Neural cell (in vitro differentiated cells): ENCODE results near the gene MSI2.

Source experiments
- EP300 ChIP-seq: fragments of 450-650 bp; conservative IDR thresholded peaks from 2 replicates; pipeline ENCODE4 v1.6.1; 2014; ENCODE audit warnings: antibody characterized with exemption, mild to moderate bottlenecking, moderate library complexity; ENCODE audit not compliant: poor library complexity, severe bottlenecking
- POLR2AphosphoS5 ChIP-seq: IDR thresholded peaks from 2 replicates; pipeline ENCODE4 v1.6.1; 2012
- SMC3 ChIP-seq: fragments of 450-650 bp; conservative IDR thresholded peaks from 2 replicates; pipeline ENCODE4 v1.6.1; 2014; ENCODE audit warnings: antibody characterized with exemption, mild to moderate bottlenecking, moderate library complexity; ENCODE audit not compliant: poor library complexity
- TAF1 ChIP-seq: IDR thresholded peaks from 2 replicates; pipeline ENCODE4 v1.6.1; 2012; ENCODE audit warnings: low read depth
- TF ChIP-seq, protein P1 (sequence below): fragments of 450-650 bp; IDR thresholded peaks from 2 replicates; pipeline ENCODE4 v1.5.1; 2014; ENCODE audit warnings: antibody characterized with exemption, mild to moderate bottlenecking, moderate library complexity; ENCODE audit not compliant: poor library complexity, severe bottlenecking
- TF ChIP-seq, protein P2 (sequence below): IDR thresholded peaks from 2 replicates; pipeline ENCODE4 v1.6.1; 2012; ENCODE audit warnings: borderline replicate concordance

- TF ChIP-seq, protein P1, sequence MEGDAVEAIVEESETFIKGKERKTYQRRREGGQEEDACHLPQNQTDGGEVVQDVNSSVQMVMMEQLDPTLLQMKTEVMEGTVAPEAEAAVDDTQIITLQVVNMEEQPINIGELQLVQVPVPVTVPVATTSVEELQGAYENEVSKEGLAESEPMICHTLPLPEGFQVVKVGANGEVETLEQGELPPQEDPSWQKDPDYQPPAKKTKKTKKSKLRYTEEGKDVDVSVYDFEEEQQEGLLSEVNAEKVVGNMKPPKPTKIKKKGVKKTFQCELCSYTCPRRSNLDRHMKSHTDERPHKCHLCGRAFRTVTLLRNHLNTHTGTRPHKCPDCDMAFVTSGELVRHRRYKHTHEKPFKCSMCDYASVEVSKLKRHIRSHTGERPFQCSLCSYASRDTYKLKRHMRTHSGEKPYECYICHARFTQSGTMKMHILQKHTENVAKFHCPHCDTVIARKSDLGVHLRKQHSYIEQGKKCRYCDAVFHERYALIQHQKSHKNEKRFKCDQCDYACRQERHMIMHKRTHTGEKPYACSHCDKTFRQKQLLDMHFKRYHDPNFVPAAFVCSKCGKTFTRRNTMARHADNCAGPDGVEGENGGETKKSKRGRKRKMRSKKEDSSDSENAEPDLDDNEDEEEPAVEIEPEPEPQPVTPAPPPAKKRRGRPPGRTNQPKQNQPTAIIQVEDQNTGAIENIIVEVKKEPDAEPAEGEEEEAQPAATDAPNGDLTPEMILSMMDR, result no peak
- TF ChIP-seq POLR2AphosphoS5 (no peak), SMC3 (no peak), EP300 (no peak), TAF1 (no peak)
- TF ChIP-seq, protein P2, sequence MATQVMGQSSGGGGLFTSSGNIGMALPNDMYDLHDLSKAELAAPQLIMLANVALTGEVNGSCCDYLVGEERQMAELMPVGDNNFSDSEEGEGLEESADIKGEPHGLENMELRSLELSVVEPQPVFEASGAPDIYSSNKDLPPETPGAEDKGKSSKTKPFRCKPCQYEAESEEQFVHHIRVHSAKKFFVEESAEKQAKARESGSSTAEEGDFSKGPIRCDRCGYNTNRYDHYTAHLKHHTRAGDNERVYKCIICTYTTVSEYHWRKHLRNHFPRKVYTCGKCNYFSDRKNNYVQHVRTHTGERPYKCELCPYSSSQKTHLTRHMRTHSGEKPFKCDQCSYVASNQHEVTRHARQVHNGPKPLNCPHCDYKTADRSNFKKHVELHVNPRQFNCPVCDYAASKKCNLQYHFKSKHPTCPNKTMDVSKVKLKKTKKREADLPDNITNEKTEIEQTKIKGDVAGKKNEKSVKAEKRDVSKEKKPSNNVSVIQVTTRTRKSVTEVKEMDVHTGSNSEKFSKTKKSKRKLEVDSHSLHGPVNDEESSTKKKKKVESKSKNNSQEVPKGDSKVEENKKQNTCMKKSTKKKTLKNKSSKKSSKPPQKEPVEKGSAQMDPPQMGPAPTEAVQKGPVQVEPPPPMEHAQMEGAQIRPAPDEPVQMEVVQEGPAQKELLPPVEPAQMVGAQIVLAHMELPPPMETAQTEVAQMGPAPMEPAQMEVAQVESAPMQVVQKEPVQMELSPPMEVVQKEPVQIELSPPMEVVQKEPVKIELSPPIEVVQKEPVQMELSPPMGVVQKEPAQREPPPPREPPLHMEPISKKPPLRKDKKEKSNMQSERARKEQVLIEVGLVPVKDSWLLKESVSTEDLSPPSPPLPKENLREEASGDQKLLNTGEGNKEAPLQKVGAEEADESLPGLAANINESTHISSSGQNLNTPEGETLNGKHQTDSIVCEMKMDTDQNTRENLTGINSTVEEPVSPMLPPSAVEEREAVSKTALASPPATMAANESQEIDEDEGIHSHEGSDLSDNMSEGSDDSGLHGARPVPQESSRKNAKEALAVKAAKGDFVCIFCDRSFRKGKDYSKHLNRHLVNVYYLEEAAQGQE, result no peak
These were observed 284.7 kb downstream of the MSI2 start for GRCh38 chr17:57541049-57541448.
